ENCODE data around the gene SFTPD.
"Not testable (repeated sequence)": the region's sequence is repeated elsewhere in the genome, so short reads cannot be mapped to it uniquely, and the experiment has no call there.

The SFTPD gene

GRCh38 chr10:79925614-79926013 is 23.3 kb downstream of the SFTPD start:
- no peak for ATAC-seq

GRCh38 chr10:79923669-79924068 is 25.2 kb downstream of the SFTPD start:
- ATAC-seq: no peak

DNA sequence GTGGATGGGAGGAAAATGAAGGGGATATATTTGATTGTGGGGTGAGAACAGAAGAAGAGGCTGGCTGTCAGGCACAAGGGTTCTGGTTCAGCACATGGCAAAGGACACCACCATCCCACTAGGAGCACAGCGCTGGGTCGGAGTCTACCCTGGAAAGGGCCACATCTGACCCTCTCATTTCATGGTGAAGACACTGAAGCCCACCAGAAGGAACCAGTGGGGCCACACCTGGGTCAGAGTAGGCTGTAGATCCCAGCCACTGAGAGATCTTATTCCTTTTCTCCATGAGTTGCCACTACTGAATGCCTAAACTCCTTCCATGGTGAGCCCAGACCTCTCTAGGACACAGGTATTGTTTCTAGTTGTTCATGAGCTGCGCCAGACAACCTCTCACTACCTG is 25.8 kb downstream of the SFTPD start:
- ATAC-seq: no peak

- not testable (repeated sequence) for ATAC-seq
These were observed 26.9 kb downstream of the SFTPD start for GRCh38 chr10:79922011-79922412.

- not testable (repeated sequence) for ATAC-seq
These were observed 33.1 kb downstream of the SFTPD start for GRCh38 chr10:79915838-79916237.

GRCh38 chr10:79914512-79914911 is 34.4 kb downstream of the SFTPD start:
- ATAC-seq: not testable (repeated sequence)

DNA sequence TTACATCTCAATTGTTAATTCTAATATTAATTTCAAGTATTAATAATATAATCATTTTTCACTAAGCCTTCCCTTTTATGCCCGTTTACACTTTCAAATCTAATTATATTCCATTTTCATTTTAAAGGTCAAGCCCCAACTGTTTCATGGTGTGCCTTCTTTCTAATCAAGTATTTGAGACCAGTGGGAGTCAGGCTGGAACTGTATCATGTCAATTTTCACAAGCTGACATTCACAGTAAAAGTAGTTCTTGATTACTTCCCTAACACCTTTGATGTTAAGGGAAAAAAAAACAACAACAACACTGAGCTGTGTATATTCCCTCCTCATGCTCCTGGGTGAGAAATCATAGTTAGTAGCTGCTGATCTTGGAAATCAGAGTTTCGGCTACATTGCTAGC is 38.1 kb downstream of the SFTPD start:
- ATAC-seq: no peak

DNA sequence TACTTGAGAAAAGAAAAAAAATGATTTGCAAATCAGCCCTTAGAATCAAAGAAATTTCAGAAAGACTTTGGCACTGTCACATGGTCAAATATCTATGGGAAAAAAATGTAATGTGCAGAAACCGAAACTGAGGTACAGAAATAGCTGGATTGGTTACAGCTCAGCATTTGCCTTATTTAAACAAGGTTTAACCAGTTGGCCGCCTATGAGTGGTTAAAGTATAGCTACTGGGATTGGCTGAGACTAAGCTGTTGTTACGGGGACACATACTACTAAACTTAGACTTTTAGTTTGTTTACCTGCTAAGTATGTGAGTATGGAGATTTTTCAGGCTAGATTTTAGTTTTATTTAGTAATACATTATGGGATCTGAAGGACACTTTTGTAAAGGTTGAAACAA is 38.6 kb downstream of the SFTPD start:
- ATAC-seq: no peak

GRCh38 chr10:79905322-79906314 is 43.3 kb downstream of the SFTPD start:
- peak; percentile 45 to 63 for ATAC-seq

DNA sequence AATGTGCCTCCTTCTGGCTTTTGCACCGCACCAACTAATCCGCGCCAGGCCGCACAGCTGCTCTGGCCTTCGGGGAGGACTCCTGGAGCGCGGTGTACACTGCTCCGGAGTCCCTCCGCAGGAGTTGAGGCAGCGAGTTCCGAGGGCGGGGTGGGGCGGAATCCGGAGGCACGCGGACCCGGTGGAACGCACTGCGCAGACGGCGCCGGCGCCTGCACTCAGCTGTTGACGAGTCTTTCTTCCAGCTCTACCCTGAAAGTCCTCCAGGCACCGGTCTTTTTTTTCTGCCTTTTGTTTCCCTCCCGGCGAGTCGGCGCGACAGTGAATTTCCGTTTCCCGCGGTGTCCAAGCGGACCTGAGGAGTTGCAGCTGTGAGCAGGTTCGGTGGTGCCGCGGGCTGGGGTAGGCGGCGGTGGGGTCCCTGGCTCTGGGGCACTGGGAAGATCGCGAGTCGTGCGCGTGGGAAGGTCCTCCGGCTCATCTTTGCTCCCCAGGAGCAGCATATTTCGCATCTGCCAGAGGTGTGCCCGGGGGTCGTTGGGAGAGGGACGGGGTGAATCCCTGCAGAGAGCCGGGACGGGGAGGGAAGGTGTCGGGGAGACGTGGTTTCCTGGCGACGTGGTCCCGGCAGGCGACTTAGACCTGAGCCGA is 44.1 kb downstream of the SFTPD start:
- peak; percentile 84 for ATAC-seq

DNA sequence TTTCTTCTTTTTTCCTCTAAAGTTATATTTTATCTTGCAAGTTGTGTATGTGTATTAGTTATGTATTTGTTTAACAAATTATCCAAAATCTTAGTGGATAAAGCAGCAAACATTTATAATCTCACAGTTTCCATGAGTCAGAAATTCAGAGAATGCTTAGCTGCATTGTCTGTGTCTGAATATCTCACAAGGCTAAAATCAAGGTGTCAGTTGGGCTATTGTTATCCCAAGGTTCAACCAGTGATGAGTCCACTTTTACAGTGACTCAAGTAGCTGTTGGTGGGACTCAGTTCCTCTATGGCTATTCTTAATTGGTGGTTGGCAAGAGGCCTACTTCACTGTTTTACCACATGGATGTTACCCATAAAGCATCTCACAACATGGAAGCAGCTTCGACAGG is 47.3 kb downstream of the SFTPD start:
- ATAC-seq: not testable (repeated sequence)

GRCh38 chr10:79898597-79899325 is 50.1 kb downstream of the SFTPD start:
- no peak for ATAC-seq

DNA sequence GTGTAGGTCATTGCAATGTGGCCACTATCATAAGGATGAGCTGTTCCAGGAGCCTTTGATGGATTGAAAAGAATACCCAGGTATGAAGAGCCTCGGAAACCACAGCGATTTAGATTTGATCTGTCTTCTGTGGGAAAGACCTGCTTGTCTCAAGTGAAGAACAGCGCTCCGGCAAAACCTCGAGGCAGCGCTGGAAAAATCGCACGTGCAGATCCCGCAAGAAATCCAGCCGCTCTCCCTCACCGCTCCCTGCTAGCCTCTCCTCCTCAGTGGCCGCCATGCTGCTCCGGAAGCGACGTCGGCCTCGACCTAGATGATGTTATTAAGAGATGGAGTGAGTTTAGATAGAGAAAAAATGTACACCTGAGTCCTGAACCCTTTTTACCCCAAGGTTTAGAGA is 56.0 kb downstream of the SFTPD start:
- not testable (repeated sequence) for ATAC-seq

- ATAC-seq: no peak
These were observed 58.4 kb downstream of the SFTPD start for GRCh38 chr10:79890469-79890868.

GRCh38 chr10:79888984-79889383 is 59.9 kb downstream of the SFTPD start:
- not testable (repeated sequence) for ATAC-seq

Measured in activated CD4-positive, CD25-positive, alpha-beta regulatory T cell treated with anti-CD3 and anti-CD28 coated beads, Interleukin-2, amount 50 U/mL, for 24 hours (primary cell).